Activated naive CD8-positive, alpha-beta T cell treated with anti-CD3 and anti-CD28 coated beads, Interleukin-2, amount 10 ng/mL, durations not matched to agents 7 days and 5 days (primary cell): ENCODE data around the gene CDH16. TPM values are rescaled to one million over a fixed set of nuclear protein-coding genes. Genes with fewer than 3 reads are reported as not detected.

ENCODE experiments used
- ATAC-seq: fragments of 150-1000 bp; cut with Tn5 transposase; one replicate; pipeline ENCODE4 v1.10.0; 2021; ENCODE audit warnings: low read depth, moderate library complexity
- POLR2A ChIA-PET: fragments of 350-600 bp; sonication (Branson Sonifier 250); formaldehyde crosslinking; loops from one replicate; lab custom pipeline; 2021; ENCODE audit warnings: antibody characterized with exemption; lab: Charles Lee
- DNase-seq: peaks from one replicate; pipeline ENCODE4 v3.0.0; 2021
- H3K27ac Mint-ChIP-seq: one replicate; pipeline ENCODE4 v1.8.0; 2022; ENCODE audit warnings: mild to moderate bottlenecking, mixed read lengths
- H3K27me3 Mint-ChIP-seq: one replicate; pipeline ENCODE4 v1.8.0; 2022; ENCODE audit warnings: mild to moderate bottlenecking, moderate library complexity, mixed read lengths
- H3K36me3 Mint-ChIP-seq: one replicate; pipeline ENCODE4 v1.8.0; 2021; ENCODE audit warnings: mild to moderate bottlenecking, mixed read lengths
- H3K4me1 Mint-ChIP-seq: one replicate; pipeline ENCODE4 v1.8.0; 2021; ENCODE audit warnings: mixed read lengths
- H3K4me3 Mint-ChIP-seq: one replicate; pipeline ENCODE4 v1.8.0; 2022; ENCODE audit warnings: mild to moderate bottlenecking, moderate library complexity, mixed read lengths
- H3K9me3 Mint-ChIP-seq: one replicate; pipeline ENCODE4 v1.8.0; 2021; ENCODE audit warnings: mixed read lengths
- total RNA-seq, 2 experiments: library from RNA; stranded (reverse); gene quantifications; one replicate each; pipeline ENCODE4 v1.2.3, GENCODE V29; 2021

Gene CDH16
- total RNA-seq, 2 experiments from 2014 or later: not detected

DNA sequence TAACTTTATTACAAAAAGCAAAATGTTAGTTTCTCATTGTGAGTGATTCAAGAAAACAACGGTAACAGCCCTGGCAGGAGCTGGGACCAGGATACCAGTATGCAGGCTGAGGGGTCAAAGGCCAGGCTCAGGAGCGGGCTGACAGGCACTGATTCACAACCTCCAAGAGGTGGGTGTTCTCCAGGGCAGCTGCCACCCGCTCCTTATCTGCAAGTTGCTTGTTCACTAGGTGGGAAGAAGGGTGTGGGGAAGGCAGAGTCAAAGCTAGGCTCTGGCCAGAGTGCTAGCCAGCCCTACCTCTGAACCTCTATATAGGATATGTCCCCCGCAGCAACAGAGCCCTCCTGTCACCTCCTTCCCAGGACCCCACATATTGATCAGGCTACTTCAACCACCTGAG, 13.4 kb upstream of the CDH16 start:
- DNase-seq (no peak), ATAC-seq (no peak)
- Mint-ChIP-seq H3K27ac (no peak overlapping the region), H3K4me1 (peaks cover 37% of the 10 kb centered on the region), H3K9me3 (no peaks in the 10 kb centered on the region), H3K4me3 (peak overlapping the region; percentile 97), H3K27me3 (no peaks in the 10 kb centered on the region), H3K36me3 (peaks cover 14% of the 10 kb centered on the region)
- POLR2A ChIA-PET: interaction anchor here (1.4 kb wide), 1 partner anchor 37 kb away, joined by 4 read pairs; no protein-coding TSS in a partner anchor

DNA sequence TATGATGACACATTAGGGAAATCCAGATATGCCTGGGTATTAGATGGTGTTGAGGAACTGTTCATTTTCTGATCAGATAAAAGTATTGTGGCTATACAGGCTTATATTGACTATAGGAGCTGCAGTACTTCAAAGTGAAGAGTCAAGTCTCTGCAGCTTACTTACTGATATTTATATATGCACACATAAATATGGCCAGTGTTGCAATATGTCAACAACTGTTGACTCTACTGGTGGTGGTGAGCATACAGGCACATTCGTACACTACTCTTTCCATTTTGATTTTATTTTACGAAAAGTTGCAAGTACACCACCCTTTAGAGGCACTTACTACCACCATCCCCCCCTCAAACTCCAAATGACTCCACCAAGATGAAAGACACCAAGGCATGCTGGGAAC, 13.0 kb upstream of the CDH16 start:
- no peaks in the 10 kb centered on the region for H3K27me3 Mint-ChIP-seq
- no peak overlapping the region for H3K4me3 Mint-ChIP-seq
- H3K27ac Mint-ChIP-seq: no peak overlapping the region
- no peak for DNase-seq
- H3K36me3 Mint-ChIP-seq: peaks cover 14% of the 10 kb centered on the region
- H3K4me1 Mint-ChIP-seq: peaks cover 35% of the 10 kb centered on the region
- no peaks in the 10 kb centered on the region for H3K9me3 Mint-ChIP-seq
- POLR2A ChIA-PET: interaction anchor here (1.4 kb wide), 1 partner anchor 37 kb away, joined by 4 read pairs; no protein-coding TSS in a partner anchor
- ATAC-seq: no peak

DNA sequence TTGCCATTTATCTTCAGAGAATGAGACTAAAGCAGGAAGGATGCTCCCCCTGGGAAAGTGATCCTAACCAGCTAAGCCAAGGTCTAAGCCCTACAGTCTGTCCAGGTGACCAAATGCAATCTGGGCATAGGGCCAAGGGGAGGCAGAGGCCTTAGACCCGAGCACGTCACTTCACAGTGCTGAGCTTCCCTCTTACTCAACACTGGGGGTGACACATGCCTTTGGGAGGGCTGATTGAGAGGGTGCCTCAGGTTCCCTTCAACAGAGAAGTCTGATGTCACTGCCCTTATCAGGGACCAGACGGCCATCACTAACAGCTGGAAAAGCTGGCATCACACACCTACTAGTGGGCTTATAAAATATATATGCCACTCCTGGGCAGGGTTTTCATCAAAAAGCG, 11.5 kb upstream of the CDH16 start:
- Mint-ChIP-seq H3K4me1 (peaks cover 32% of the 10 kb centered on the region), H3K27ac (peak overlapping the region; percentile 9), H3K27me3 (peaks cover 9% of the 10 kb centered on the region), H3K4me3 (no peak overlapping the region), H3K36me3 (peaks cover 14% of the 10 kb centered on the region), H3K9me3 (no peaks in the 10 kb centered on the region)
- no peak for ATAC-seq
- DNase-seq: no peak
- POLR2A ChIA-PET: interaction anchor here (0.6 kb wide), 1 partner anchor 487 kb away, joined by 3 read pairs; no protein-coding TSS in a partner anchor

DNA sequence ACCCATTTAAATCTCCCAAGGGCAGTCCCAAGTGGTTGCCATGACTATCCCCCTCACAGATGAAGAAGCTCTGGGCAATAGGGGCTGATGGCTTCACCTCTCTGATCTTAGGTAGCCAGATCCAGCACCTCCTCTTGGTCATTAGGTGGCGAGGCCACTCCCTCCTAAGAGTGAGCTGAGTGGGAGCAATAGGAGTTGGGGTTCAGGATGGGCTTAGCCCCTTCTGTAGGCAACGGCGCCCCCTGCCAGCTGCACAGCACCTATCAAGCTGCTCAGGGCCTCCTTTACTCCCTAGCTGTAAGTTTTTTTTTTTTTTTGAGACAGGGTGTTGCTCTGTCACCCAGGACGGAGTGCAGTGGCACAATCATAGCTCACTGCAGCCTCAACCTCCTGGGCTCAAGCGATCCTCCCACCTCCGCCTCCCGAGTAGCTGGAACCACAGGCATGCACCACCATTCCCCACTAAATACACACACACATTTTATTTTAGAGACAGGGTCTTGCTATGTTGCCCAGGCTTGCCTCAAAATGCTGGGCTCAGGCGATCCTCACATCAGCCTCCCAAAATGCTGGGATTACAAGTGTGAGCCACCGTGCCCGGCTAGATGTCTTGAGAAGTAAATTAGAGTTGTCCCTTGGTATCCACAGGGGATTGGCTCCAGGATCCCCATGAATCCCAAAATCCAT, 10.2 kb upstream of the CDH16 start:
- no peak overlapping the region for H3K27ac Mint-ChIP-seq
- POLR2A ChIA-PET: interaction anchor here (0.6 to 0.9 kb wide), 4 partner anchors 16 to 99 kb away, joined by 3 read pairs; no protein-coding TSS in a partner anchor
- peak; percentile 50 for ATAC-seq

DNA sequence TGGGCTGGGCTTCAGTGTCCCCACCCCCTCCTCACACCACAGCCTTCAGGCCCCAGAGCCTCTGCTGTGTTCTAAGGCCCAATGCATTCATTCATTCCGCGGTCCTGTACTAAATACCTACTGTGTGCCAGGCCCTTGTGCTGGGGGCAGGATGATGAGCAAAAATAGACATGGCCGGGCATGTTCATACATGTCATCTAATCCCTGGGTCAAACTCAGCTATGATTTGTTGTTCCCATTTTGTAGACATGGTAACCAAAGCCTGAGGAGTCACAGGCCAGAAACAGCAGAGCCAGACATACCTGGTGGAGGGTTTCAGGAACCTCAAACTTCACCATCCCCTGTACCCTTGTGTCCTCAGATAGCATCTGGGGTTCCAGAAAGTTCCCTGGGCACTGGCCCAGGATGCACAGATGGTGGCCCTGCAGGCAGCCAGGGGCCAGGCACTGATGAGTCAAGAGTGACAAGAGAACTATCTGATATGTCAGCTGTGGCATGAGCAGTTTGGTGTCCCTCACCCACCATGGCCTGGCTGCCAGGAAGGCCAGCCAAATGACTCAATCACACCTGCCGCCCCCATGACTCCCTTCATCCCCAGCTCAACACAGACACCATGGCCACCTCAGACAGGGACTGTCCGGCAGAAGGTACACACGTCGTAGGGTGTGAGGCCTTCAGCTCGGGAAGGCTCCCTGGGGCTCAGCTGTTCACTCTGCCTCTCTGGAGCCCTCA, 9.4 kb upstream of the CDH16 start:
- H3K27ac Mint-ChIP-seq: no peak overlapping the region
- peaks cover 26% of the 10 kb centered on the region for H3K4me1 Mint-ChIP-seq
- POLR2A ChIA-PET: interaction anchor here (0.5 to 0.8 kb wide), 3 partner anchors 16 to 98 kb away, joined by 3 read pairs; no protein-coding TSS in a partner anchor

More for the DNA sequence above, 10.2 kb upstream of the CDH16 start:
- H3K27me3 Mint-ChIP-seq: peaks cover 17% of the 10 kb centered on the region
- peaks cover 33% of the 10 kb centered on the region for H3K4me1 Mint-ChIP-seq
- H3K9me3 Mint-ChIP-seq: no peaks in the 10 kb centered on the region
- peaks cover 11% of the 10 kb centered on the region for H3K36me3 Mint-ChIP-seq
- peak; percentile 69 for DNase-seq
- no peak overlapping the region for H3K4me3 Mint-ChIP-seq

DNA sequence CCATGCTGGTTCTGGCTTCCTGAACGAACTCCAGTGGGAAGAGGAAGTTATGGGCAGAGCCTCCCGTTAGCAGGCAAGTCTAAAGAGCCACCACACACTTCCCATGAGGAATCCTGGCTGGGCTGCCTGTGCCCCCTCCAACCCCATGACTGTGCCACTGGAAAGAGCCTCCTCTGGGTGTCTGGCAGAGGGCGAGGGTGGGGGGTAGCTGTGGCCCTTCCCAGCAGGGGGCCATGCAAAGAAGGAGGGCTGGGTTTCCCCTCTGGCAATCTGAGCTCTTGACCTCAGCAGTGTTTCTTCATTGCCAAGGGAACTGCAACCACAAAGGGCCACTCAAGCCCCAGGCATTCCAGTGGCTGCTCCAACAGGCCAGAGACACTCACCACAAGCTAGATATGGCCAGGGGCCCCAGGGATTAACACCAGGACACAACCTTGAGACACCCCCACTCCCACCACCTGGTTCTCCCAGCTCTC, 8.3 kb upstream of the CDH16 start:
- H3K27me3 Mint-ChIP-seq: peaks cover 26% of the 10 kb centered on the region
- H3K27ac Mint-ChIP-seq: no peak overlapping the region
- H3K4me3 Mint-ChIP-seq: no peak overlapping the region
- POLR2A ChIA-PET: interaction anchor here (0.7 to 1.1 kb wide), 2 partner anchors 35 to 46 kb away, joined by 3 read pairs; partner anchors contain the start of gene PDP2
- ATAC-seq (no peak), DNase-seq (no peak)
- no peaks in the 10 kb centered on the region for H3K36me3 Mint-ChIP-seq
- H3K4me1 Mint-ChIP-seq: peaks cover 18% of the 10 kb centered on the region
- H3K9me3 Mint-ChIP-seq: no peaks in the 10 kb centered on the region

More for the DNA sequence above, 9.4 kb upstream of the CDH16 start:
- Mint-ChIP-seq H3K36me3 (peaks cover 4% of the 10 kb centered on the region), H3K27me3 (peaks cover 25% of the 10 kb centered on the region), H3K9me3 (no peaks in the 10 kb centered on the region), H3K4me3 (no peak overlapping the region)
- no peak for DNase-seq
- ATAC-seq: no peak

DNA sequence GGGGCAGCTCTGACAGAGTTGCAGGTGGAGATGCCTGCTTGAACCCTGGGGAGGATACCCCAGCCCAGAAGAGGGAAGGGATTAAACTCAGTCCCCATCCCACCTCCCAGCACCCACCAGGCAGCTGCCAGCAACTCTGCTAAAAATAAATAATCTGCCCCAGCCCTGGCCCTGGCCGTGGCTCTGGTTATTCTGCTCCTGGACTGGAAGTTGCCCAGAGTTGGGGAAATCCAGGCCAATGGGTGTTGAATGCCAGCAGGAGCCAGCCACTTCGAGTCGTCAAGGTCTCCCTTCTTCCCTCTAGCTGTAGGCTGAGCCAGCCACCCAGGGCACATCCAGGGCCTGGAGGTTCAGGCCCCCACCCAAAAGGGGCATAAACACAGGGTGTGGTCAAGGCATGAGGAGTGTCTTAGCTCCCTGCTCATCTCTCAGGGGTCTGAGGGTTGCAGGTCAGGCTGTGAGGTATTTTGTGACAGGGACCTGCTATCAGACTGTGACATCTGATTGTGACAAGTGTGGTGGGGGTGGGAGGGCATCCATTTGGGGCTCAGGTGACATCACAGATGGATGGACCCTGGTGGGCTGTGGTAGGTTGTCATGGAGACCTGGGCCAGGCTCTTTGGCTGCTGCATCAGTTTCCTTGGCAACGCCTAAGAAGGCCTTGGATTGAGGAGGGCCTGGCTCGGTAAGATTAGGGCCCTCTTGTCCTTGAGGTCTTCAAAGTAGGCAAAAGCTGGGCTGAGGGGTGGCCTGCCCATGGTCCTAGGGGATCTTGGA, 7.7 kb upstream of the CDH16 start:
- H3K4me3 Mint-ChIP-seq: peak overlapping the region; percentile 19
- DNase-seq: no peak
- no peaks in the 10 kb centered on the region for H3K36me3 Mint-ChIP-seq
- H3K4me1 Mint-ChIP-seq: peaks cover 16% of the 10 kb centered on the region
- no peak overlapping the region for H3K27ac Mint-ChIP-seq
- peaks cover 27% of the 10 kb centered on the region for H3K27me3 Mint-ChIP-seq
- H3K9me3 Mint-ChIP-seq: no peaks in the 10 kb centered on the region
- ATAC-seq: no peak
- POLR2A ChIA-PET: interaction anchor here (0.7 to 1.1 kb wide), 2 partner anchors 36 to 46 kb away, joined by 3 read pairs; partner anchors contain the start of gene PDP2

DNA sequence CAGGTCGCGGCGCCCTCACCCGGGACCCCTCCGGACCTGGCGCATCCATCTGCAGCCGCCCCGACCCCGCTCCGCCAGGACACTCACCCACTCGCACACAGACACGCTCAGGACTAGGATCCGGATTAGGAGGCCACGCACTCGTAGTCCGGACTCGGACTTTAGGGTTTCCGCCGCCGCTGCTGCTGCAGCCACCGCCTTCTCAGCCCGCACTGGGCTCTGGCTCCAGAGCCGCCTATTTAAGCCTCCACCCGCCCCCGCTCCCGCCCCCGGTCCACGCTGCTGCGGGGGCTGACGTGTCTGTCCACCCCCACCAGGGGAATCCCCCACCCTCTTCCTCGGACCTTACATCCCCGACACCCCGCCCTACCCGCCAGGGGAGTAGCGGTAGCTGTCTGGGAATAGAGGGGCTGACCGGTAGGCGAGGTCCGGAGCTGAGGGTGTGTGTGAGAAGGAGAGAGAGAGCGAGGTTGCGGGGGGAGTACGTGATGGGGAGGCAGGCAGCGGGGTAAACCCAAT, 6.7 kb upstream of the CDH16 start, which contains the start of gene RRAD:
RRAD (minus strand) TSS at position 214 of the 519 bp plus-strand sequence. CDS start 356 bp downstream, outside the sequence.
- H3K36me3 Mint-ChIP-seq: no peaks in the 10 kb centered on the region
- peak within 1 kb of the TSS; percentile 69 for H3K4me3 Mint-ChIP-seq
- DNase-seq: no peak
- ATAC-seq: peak; percentile 3
- no peaks in the 10 kb centered on the region for H3K9me3 Mint-ChIP-seq
- no peak within 1 kb of the TSS for H3K27ac Mint-ChIP-seq
- H3K4me1 Mint-ChIP-seq: peaks cover 16% of the 10 kb centered on the region
- H3K27me3 Mint-ChIP-seq: peaks cover 28% of the 10 kb centered on the region
- POLR2A ChIA-PET: interaction anchor here (0.5 kb wide), 1 partner anchor 85 kb away, joined by 5 read pairs; no protein-coding TSS in a partner anchor

DNA sequence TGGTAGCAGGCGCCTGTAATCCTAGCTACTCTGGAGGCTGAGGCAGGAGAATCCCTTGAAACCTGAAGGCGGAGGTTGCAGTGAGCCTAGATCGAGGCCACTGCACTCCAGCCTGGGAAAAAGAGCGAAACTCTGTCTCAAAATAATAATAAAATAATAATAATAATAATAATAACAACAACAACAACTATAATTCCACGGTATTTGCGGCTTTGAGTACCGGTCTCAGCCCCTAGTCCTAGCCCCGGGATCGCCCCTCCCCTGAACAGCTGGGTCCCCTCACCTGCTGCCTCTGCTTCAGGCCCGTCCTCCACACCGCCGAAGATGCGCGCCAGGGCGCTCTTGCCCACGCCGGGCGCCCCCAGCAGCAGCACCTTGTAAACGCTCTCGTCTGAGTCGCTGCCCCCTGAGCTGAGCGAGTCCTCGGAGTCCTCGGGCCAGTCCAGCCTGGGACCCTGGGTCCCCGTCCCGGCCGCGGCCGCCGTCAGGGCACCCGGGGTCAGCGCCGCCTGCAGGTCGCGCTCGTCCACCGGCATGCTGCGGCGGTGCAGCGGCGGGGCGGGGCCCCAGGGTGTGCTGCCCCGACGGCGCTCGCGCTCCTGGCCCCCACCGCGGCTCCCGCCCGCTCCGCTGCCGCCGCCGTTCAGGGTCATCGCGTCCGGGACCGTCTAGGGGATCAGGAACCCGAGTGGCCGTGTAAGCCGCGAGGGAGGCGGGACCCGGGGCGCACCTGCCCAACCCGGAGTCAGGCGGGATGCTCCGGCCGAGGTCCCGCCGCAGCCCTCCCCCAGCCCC, 6.0 kb upstream of the CDH16 start:
- ATAC-seq: peak; percentile 70
- no peaks in the 10 kb centered on the region for H3K36me3 Mint-ChIP-seq
- peak; percentile 76 for DNase-seq
- H3K27me3 Mint-ChIP-seq: peaks cover 28% of the 10 kb centered on the region
- H3K9me3 Mint-ChIP-seq: no peaks in the 10 kb centered on the region
- H3K27ac Mint-ChIP-seq: no peak overlapping the region
- H3K4me3 Mint-ChIP-seq: peak overlapping the region; percentile 69
- H3K4me1 Mint-ChIP-seq: peaks cover 16% of the 10 kb centered on the region
- POLR2A ChIA-PET: no interaction called here

DNA sequence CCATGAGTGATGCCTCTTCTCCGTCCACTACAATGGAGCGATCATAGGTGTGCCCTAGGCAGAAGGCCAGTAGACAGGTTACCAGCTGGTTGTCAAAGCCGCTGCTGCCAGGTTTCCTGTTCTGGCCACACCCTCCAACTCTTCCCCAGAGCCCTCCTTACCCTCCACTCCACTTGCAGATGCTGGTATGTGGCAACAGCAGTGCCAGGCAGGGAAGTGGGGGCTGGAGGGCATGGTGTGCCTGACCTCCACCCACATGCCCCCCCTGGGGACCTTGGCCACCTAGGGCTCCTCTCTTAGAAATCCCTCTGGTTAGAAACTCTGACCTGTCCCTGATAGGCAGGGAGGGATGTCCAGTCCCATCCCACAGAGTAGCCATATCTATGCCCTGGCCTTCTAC, 5.2 kb upstream of the CDH16 start:
- peaks cover 32% of the 10 kb centered on the region for H3K27me3 Mint-ChIP-seq
- no peak overlapping the region for H3K27ac Mint-ChIP-seq
- H3K9me3 Mint-ChIP-seq: no peaks in the 10 kb centered on the region

DNA sequence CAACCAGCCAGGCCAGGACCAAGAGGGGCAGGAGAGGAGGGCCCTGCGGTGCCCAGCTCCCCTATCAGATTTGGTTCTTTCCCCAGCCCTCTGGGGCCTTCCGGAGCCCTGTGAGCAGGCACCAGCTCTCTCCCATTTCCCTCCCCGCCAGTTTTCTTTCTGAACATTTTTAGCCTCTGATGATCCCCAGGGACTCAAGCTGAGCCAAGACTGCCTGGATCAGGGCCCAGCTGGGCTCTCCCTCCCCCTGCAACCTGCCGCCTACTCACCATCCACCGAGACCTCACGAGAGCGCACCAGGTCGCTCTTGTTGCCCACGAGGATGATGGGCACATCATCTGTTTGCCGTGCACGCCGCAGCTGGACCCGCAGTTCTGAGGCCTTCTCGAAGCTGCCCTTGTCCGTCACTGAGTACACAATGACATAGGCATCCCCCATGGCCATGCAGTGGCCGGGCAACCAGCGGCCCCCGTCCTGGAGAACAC, 4.6 kb upstream of the CDH16 start:
- Mint-ChIP-seq H3K36me3 (no peaks in the 10 kb centered on the region), H3K4me3 (no peak overlapping the region), H3K27me3 (peaks cover 33% of the 10 kb centered on the region), H3K4me1 (peaks cover 13% of the 10 kb centered on the region), H3K27ac (no peak overlapping the region), H3K9me3 (no peaks in the 10 kb centered on the region)
- DNase-seq (no peak), ATAC-seq (no peak)
- POLR2A ChIA-PET: no interaction called here

More for the DNA sequence above, 5.2 kb upstream of the CDH16 start:
- H3K4me1 Mint-ChIP-seq: peaks cover 16% of the 10 kb centered on the region
- H3K4me3 Mint-ChIP-seq: no peak overlapping the region
- no peak for DNase-seq
- H3K36me3 Mint-ChIP-seq: no peaks in the 10 kb centered on the region
- POLR2A ChIA-PET: no interaction called here
- ATAC-seq: no peak
